Transverse colon (tissue), 4 donors: ENCODE results near the gene GRIA2.

Experiments
- CTCF ChIP-seq, 5 experiments: fragments of 200-600 bp in 3 of 5; fragments of 450-650 bp in 2 of 5; sonication (generic) in 3 of 5; IDR thresholded peaks; 1 replicate in 2 of 5; 2 replicates in 3 of 5; pipeline ENCODE4 v1.5.1; 2016 to 2017; ENCODE audit warnings: antibody characterized with exemption in 5 of 5, inconsistent platforms in 3 of 5, mild to moderate bottlenecking in 2 of 5, moderate library complexity in 1 of 5
- POLR2A ChIP-seq: fragments of 450-650 bp; IDR thresholded peaks from one replicate; pipeline ENCODE4 v1.6.1; 2016; ENCODE audit warnings: antibody characterized with exemption, mild to moderate bottlenecking, moderate library complexity
- POLR2AphosphoS5 ChIP-seq, 3 donors: sonication (generic); formaldehyde crosslinking; IDR thresholded peaks; one replicate each; pipeline ENCODE4 v1.6.1; 2016; ENCODE audit warnings: antibody characterized with exemption in 3 of 3

- TF ChIP-seq POLR2AphosphoS5 (IDR thresholded peaks at IDR 0.05) (no peak), CTCF (IDR thresholded peaks at IDR 0.05) (no peak), POLR2A (no peak)
Measured at GRCh38 chr4:157221426-157221894, 932 bp downstream of the GRIA2 start.
